Testis (tissue), 3 donors: Measurements from ENCODE around the gene SORCS3. TPM values are rescaled to one million over a fixed set of nuclear protein-coding genes. Genes with fewer than 3 reads are reported as not detected.
A peak's percentile ranks its signal among the peaks of the same experiment; 100 is the strongest.
"Not testable (repeated sequence)": the region's sequence is repeated elsewhere in the genome, so short reads cannot be mapped to it uniquely, and the experiment has no call there.

Experiments used
- DNase-seq: peaks from one replicate; pipeline ENCODE4 v3.0.0-alpha.2; 2019
- H3K27ac ChIP-seq, 2 donors: fragments of 200-600 bp; sonication (generic); one replicate each; pipeline ENCODE4 v1.5.1; 2019
- H3K27me3 ChIP-seq: fragments of 200-600 bp; sonication (generic); one replicate; pipeline ENCODE4 v1.5.1; 2019
- H3K36me3 ChIP-seq: fragments of 200-600 bp; sonication (generic); one replicate; pipeline ENCODE4 v1.5.1; 2017; ENCODE audit warnings: low read depth; ENCODE audit errors: missing control alignments
- H3K4me1 ChIP-seq: fragments of 200-600 bp; sonication (generic); one replicate; pipeline ENCODE4 v1.5.1; 2019
- H3K4me3 ChIP-seq, 2 donors: fragments of 200-600 bp; sonication (generic); one replicate each; pipeline ENCODE4 v1.5.1; 2017 to 2019
- H3K9me3 ChIP-seq: fragments of 200-600 bp; sonication (generic); one replicate; pipeline ENCODE4 v1.5.1; 2017
- CTCF ChIP-seq, 3 experiments: fragments of 450-650 bp in 2 of 3; fragments of 200-600 bp in 1 of 3; sonication (generic) in 1 of 3; IDR thresholded peaks; one replicate each; pipeline ENCODE4 v1.5.1; 2016 to 2019; ENCODE audit warnings: antibody characterized with exemption in 3 of 3, mild to moderate bottlenecking in 2 of 3, moderate library complexity in 1 of 3
- POLR2A ChIP-seq: fragments of 450-650 bp; IDR thresholded peaks from one replicate; pipeline ENCODE4 v1.6.1; 2017; ENCODE audit warnings: antibody characterized with exemption, mild to moderate bottlenecking, moderate library complexity
- WGBS, 2 donors: methylation state at CpG; one replicate each; pipeline ENCODE4 v1.1.5; 2018; 5-methylcytosine and 5-hydroxymethylcytosine counted together
- intact Hi-C: fragments of 100-400 bp; cut with DNase I; formaldehyde crosslinking; loops from one replicate; pipeline ENCODE4 v1.15.1; 2023; ENCODE audit warnings: low total_unique reads
- polyA plus RNA-seq: library from polyadenylated mRNA; stranded (reverse); fragments of 350-450 nt; fragmentation: Illumina TruSeq; extraction: RNeasy Lipid Tissue Mini Kit (QIAGEN cat#74804); gene quantifications from one replicate; pipeline ENCODE4 v1.2.3, GENCODE V29; 2014; ENCODE audit warnings: low read depth, low replicate concordance; ENCODE audit not compliant: insufficient read depth
- total RNA-seq, 2 donors: library from RNA; depleted of rRNA; stranded (reverse); fragments of >200 nt; gene quantifications; one replicate each; pipeline ENCODE4 v1.2.3, GENCODE V29; 2016

Gene SORCS3
- total and polyA plus RNA-seq, 3 donors from 2014 or later = 1.3 to 2.2 (median 1.7) TPM

DNA sequence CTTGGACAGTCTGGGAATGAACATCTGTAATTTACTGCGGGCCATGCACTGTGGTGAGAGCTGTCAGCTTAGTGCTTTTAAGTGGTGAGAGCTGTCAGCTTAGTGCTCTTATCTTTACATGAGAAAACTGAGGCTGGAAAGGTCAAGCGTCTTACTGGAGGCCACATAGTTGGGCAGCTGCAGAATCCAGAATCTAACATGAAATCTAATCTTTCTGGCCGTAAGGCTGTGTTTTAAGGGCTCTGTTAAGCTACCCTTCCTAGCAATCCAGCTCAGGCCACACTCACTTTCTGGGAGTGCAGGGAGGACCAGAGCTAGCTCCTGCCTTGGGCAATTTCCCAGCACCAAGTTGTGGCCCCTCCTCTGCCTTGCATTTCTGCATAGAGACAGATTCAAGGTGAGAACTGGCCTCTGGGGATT lies 70.2 kb downstream of the SORCS3 start:
- WGBS, 2 donors = 64 to 71% methylated on average over 3 of the region's 3 CpGs
- H3K4me3 ChIP-seq = no peak overlapping the region
- no peak overlapping the region for H3K27ac ChIP-seq
- TF ChIP-seq CTCF (IDR thresholded peaks at IDR 0.05) (no peak), POLR2A (no peak)
- H3K4me1 ChIP-seq = no peaks in the 10 kb centered on the region
- H3K27me3 ChIP-seq = no peaks in the 10 kb centered on the region
- DNase-seq = no peak
- intact Hi-C loops = no loop called here
- H3K36me3 ChIP-seq = no peaks in the 10 kb centered on the region
- no peaks in the 10 kb centered on the region for H3K9me3 ChIP-seq

DNA sequence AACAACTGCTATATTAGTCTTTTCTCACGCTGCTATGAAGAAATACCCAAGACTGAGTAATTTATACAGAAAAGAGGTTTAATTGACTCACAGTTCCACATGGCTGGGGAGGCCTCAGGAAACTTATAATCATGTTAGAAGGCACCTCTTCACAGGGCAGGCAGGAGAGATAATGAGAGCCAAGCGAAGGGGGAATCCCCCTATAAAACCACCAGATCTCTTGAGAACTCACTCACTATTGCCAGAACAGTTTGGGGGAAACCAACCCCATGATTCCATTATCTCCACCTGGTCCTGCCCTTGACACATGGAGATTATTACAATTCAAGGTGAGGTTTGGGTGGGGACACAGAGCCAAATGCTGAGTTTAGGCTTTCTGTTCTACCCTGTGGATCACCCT lies 89.5 kb downstream of the SORCS3 start:
- 94 to 96% methylated on average over 2 of the region's 2 CpGs for WGBS, 2 donors
- H3K4me1 ChIP-seq = peaks cover 14% of the 10 kb centered on the region

DNA sequence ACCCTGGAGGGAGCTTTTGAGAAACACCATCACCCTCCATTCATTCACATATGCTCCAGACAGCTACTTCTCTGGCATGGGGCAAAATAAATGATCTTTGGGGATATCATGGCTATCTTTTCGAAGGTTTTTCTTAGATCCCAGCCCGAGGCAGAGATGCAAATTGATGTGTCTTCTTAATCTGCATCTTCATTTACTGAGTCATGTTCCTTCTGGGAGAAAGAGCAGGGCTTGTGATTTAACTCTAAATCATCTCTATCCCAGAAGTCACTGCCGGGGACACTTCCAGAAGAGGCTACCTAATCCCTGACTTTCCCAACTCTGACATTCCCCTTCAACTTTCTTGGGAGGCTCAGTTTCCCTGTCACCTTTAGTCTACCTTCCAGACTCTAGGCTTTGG lies 90.1 kb downstream of the SORCS3 start:
- H3K9me3 ChIP-seq = no peaks in the 10 kb centered on the region
- no peaks in the 10 kb centered on the region for H3K36me3 ChIP-seq
- no peak overlapping the region for H3K4me3 ChIP-seq
- H3K27me3 ChIP-seq = no peaks in the 10 kb centered on the region
- H3K27ac ChIP-seq = no peak overlapping the region
- WGBS, 2 donors = 85 to 92% methylated on average over 3 of the region's 3 CpGs
- peaks cover 15% of the 10 kb centered on the region for H3K4me1 ChIP-seq
- DNase-seq = no peak
- TF ChIP-seq POLR2A (no peak), CTCF (IDR thresholded peaks at IDR 0.05) (no peak)
- intact Hi-C loops = no loop called here

More for the DNA sequence above, 89.5 kb downstream of the SORCS3 start:
- DNase-seq, H3K9me3 ChIP-seq, H3K4me3 ChIP-seq, H3K27me3 ChIP-seq, intact Hi-C loops, H3K36me3 ChIP-seq, H3K27ac ChIP-seq: not testable (repeated sequence)

GRCh38 chr10:104732222-104732621 lies 91.1 kb downstream of the SORCS3 start:
- no peak overlapping the region for H3K4me3 ChIP-seq
- no peak for TF ChIP-seq CTCF (IDR thresholded peaks at IDR 0.05)
- no peak for TF ChIP-seq POLR2A
- peaks cover 15% of the 10 kb centered on the region for H3K4me1 ChIP-seq
- H3K36me3 ChIP-seq = no peaks in the 10 kb centered on the region
- 27 to 28% methylated on average over 3 of the region's 3 CpGs for WGBS, 2 donors
- intact Hi-C loops = no loop called here
- peak; percentile 18 for DNase-seq
- no peaks in the 10 kb centered on the region for H3K27me3 ChIP-seq
- H3K27ac ChIP-seq = peak overlapping the region in 1 of 2 donors; percentile 69
- no peaks in the 10 kb centered on the region for H3K9me3 ChIP-seq

DNA sequence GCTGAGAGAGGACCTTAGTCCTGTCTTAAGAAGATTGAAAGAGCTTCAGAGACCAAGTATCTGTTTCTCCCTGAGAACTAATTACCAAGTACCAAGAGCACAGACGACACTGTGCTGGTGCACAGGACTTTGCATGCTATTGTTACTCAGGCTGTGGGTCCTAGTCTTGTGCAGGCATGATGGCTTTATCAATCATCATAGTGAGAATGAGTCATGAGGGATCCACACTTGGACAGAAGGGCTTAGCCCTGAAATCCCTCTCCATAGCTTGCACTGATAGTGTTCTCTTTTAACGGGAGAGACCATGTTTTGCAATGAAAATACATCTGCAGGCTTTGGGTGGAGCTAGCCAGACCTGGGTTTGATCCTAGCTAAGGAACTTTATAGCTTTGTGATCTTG lies 93.3 kb downstream of the SORCS3 start:
- Histone ChIP-seq H3K4me3 (no peak overlapping the region), H3K4me1 (peaks cover 15% of the 10 kb centered on the region), H3K36me3 (no peaks in the 10 kb centered on the region), H3K27me3 (no peaks in the 10 kb centered on the region), H3K9me3 (no peaks in the 10 kb centered on the region), H3K27ac (no peak overlapping the region)
- no peak for DNase-seq
- intact Hi-C loops = no loop called here
- no peak for TF ChIP-seq POLR2A
- TF ChIP-seq CTCF (IDR thresholded peaks at IDR 0.05) = no peak
- 64 to 66% methylated on average over 2 of the region's 2 CpGs for WGBS, 2 donors
